UCSD-AML1 (cell line): ENCODE data around the gene VSNL1.
"Not testable (repeated sequence)": the region's sequence is repeated elsewhere in the genome, so short reads cannot be mapped to it uniquely, and the experiment has no call there.

Experiments
- DNase-seq: peaks from one replicate; lab custom pipeline; 2025; ENCODE audit not compliant: unreplicated experiment; lab: John Stamatoyannopoulos, UW

The VSNL1 gene

DNA sequence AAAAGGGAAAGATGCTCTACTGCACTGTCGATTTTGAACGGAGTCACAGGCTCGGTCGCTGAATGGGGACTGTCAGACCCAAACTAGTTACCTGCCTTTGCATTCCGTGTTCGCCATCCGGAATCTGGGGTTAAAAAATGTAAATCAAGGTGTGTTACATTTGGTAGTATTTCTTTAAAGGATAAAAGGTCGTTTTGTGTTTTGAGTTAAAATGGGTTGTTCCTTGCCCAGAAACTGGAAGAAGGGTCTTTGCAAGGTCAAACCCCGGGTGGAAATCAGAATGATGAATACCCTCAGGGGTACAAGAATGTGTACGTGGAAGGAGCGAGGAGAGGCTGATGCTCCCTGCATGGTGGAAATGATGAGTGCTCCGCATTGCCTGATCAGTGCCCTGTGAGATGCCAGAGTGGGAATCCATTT, 1.0 kb downstream of the VSNL1 start:
- no peak for DNase-seq

DNA sequence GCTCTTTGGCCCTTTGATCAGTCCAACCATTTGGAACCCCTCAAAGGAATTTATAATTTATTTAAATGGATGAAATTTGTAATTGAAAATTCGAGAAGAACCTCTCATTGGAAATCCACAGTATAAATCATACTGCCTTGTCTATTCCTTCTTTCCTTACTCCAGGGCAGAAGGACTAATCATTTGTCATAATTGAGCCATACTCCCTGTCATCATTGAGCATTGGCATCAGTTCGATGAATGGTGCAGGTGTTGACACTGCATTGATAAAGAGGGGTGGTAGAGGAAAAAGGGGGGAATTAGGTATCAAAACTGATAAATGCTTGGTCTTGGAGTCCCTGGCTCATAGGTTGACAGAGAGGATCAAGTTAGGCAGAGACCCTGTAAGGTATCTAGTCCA, 2.0 kb downstream of the VSNL1 start:
- DNase-seq, result no peak

- no peak for DNase-seq
Observed at GRCh38 chr2:17543131-17543660, 2.7 kb downstream of the VSNL1 start.

- DNase-seq, result no peak
Observed at GRCh38 chr2:17543848-17544247, 3.4 kb downstream of the VSNL1 start.

DNA sequence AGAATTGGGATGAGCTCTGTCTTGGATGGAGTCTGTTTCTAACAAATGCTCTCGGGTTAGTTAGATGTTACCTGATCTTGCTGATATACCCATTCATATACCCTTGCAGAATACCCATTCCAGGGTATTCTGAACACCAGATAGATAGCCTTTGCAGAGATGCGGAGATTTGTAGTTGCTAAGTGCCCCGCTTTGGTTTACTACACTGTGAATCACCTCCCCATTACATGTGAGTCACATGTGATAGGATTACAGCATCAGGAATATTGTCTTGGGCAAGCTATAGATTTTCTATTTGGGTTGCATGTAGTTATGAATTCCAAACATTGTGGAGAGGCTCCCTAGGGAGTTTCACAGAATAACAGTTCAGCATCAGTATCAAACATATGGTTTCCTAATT, 3.8 kb downstream of the VSNL1 start:
- no peak for DNase-seq

- DNase-seq, result no peak
Observed at GRCh38 chr2:17545680-17546613, 5.5 kb downstream of the VSNL1 start.

GRCh38 chr2:17547237-17547636, 6.7 kb downstream of the VSNL1 start:
- no peak for DNase-seq

DNA sequence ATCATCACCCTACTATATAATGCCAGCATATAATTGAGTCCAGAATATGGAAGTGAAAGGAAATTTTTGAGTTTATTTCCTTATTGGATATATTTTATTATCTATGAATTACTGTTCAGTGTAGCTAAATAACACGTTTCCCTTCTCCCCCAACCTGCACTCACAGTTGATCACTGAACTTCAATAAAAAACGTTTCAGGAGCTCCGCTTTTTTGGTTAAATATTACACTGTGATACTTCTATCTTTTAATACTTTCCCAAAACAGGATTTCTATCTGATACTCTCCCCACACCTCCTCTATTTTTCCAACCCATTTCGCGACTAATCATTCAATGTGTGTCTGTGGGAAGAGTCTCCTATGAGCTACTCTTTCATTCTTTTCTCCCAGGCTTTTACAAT, 7.2 kb downstream of the VSNL1 start:
- DNase-seq, result no peak

DNA sequence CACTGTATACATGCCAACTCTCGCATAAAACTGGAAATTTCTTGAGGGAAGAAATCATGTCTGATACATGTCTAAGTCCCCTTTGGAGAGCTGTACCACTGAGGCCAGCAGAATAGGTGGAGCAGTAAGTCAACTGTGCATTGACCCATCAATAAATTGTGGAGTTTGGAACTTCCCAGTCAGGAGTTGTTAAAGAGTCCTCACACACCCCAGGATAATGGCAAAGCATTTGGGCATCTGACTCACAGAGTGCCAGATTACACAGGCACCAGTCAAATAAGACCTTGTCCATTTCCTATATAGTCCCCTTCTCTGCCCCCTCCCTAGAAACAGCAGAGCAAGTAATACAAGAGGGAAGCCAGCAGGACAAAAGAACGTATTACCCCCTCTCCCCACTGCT, 10.4 kb downstream of the VSNL1 start:
- DNase-seq, result no peak

DNA sequence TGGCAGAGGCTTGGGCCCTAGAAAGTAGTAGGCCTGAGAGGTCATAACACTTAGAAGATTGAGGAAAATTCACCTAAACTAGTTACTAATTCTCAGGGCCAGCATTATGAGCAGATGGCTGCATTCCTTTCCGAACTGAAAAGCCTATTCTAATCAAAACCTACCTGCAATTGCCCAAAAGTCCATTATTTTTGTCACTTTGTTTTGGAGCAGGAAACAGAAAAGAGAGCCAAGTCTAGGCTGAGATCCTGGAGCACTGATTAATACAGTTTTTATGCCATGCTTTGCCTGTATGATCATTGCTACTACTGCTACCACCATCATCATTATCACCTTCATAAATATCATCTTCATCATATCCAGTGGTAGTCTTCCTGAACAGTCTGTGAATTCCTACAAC, 14.7 kb downstream of the VSNL1 start:
- no peak for DNase-seq

DNA sequence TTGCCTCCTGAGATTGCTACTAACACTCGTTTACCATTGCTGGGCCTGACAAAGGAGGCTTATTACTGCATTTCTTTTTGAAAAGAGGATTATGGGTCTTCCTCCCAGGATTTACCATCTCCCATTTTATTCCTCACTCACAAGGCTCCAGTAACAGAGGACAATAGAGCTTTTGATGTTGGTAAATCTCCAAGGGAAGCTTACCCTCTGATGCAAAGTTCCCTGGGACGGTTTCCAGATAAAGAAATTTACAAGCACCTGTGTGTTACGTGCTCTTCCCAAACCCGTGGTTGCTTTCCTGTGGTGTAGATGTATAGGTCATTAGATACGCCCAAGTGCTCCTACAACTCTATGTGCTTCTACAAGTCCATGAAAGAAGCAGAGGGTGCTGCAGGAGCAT, 17.1 kb downstream of the VSNL1 start:
- DNase-seq, result no peak

DNA sequence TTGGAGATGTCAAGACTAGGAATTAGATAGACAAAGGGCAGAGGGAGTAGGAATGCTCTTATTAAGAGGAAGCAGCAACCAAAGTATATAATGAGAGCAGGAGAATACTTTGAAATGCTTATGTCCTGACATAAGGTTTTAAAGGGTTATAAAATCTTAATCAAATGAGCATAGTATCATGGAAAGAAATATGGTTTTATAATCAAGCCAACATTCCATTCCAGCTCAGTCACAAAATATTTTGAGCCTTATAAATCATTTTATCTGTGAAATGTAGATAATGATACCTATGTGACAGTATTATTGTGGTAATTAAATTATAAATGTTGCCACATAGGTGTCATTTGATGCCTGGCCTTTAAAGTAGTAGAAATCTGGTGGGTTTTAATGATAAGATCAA, 17.6 kb downstream of the VSNL1 start:
- no peak for DNase-seq

GRCh38 chr2:17558878-17559277, 18.4 kb downstream of the VSNL1 start:
- DNase-seq, result no peak

- DNase-seq, result not testable (repeated sequence)
Observed at GRCh38 chr2:17565726-17566125, 25.2 kb downstream of the VSNL1 start.

GRCh38 chr2:17571681-17572080, 31.2 kb downstream of the VSNL1 start:
- DNase-seq, result no peak

- DNase-seq, result no peak
Observed at GRCh38 chr2:17573085-17573803, 32.7 kb downstream of the VSNL1 start.

DNA sequence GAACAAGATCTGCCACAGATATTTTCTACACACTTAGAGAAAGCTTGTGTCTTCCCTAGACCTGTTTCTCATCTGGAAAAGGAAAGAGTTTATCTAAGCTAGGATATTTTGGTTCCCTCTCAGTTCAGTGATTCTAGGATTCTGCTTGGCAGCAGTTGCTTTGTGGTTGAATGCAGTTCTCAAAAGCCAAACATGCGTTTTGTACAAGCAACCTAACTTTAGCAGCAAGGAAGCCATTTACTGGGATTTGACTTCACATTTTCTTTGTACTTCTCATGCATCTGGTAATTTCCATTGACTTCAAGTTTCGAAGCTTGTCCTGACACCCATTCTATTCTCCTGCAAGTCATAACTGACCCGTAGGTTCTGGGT, 33.3 kb downstream of the VSNL1 start:
- no peak for DNase-seq

- no peak for DNase-seq
Observed at GRCh38 chr2:17574406-17575073, 34.0 kb downstream of the VSNL1 start.

DNA sequence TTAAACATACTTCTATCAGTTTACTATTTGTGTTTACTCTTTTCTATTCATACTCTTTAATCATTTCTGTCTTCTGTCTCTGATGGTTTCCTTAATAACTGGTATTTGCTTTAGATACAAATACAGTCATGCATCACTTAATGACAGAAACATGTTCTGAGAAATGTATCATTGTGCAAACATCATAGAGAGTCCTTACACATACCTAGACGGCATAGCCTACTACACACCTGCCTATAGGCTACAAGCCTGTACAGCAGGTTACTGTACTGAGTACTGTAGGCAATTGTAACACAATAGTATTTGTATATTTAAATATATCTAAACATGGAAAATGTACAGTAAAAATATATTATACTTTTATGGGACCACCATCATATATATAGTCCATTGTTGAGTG, 36.3 kb downstream of the VSNL1 start:
- no peak for DNase-seq

- DNase-seq, result peak; percentile 13
Observed at GRCh38 chr2:17578466-17578928, 38.0 kb downstream of the VSNL1 start.

DNA sequence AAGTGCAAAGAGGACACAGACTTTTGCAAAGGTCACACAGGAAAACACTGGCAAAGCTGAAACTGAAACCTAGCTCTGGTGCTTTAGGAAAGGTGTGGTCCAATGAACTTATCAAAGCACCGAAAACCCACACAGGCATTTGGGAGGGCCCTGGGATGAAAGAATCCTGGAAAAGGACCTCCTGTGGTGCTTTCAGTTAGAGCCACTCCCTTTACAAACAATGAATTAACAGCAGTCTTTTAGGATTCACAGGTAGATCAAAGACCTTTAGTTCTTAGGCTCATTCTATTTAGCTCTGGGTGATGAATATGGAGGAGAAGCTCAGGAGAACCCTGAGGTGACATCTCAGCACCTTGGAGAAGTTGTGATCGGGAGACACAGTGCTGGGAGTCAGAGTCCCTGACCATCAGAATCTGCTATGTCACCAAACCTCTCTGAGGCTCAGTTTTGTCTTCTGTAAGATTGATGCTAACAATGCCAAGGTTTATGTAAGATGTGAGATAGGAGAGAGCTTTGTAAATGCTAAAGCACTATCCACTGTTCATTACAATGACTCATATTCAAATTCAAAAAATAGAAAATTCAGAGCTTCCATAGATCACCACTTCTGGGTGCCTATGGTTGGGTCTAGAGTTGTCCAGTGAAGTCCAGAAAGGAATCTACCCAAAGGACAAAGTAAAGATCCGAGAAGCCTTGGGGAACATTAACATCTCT, 39.3 kb downstream of the VSNL1 start:
- DNase-seq, result no peak
